Measurements from ENCODE around the gene PPTC7.

DNA sequence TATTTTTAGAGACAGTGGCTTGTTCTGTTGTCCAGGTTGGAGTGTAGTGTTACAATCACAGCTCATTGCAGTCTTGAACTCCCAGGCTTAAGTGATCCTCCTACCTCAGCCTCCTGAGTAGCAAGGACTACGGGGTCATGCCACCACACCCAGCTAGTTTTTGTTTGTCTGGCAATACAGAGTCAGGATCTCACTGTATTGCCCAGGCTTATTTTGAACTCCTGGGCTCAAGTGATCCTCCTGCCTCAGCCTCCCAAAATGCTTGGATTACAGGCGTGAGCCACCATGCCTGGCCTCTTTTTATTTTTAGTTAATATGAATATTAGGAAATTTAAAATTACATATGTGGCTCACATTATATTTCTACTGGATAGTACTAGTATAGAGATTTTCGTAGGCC, 28.9 kb downstream of the PPTC7 start:
- no peak for TF ChIP-seq POLR2A (IDR thresholded peaks at IDR 0.05)
- TF ChIP-seq, protein P1, sequence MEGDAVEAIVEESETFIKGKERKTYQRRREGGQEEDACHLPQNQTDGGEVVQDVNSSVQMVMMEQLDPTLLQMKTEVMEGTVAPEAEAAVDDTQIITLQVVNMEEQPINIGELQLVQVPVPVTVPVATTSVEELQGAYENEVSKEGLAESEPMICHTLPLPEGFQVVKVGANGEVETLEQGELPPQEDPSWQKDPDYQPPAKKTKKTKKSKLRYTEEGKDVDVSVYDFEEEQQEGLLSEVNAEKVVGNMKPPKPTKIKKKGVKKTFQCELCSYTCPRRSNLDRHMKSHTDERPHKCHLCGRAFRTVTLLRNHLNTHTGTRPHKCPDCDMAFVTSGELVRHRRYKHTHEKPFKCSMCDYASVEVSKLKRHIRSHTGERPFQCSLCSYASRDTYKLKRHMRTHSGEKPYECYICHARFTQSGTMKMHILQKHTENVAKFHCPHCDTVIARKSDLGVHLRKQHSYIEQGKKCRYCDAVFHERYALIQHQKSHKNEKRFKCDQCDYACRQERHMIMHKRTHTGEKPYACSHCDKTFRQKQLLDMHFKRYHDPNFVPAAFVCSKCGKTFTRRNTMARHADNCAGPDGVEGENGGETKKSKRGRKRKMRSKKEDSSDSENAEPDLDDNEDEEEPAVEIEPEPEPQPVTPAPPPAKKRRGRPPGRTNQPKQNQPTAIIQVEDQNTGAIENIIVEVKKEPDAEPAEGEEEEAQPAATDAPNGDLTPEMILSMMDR (IDR thresholded peaks at IDR 0.05 in 4 of 5, conservative IDR thresholded peaks at IDR 0.05 in 1 of 5) = no peak
